Measurements from ENCODE around the gene JOSD1.

JOSD1 gene

DNA sequence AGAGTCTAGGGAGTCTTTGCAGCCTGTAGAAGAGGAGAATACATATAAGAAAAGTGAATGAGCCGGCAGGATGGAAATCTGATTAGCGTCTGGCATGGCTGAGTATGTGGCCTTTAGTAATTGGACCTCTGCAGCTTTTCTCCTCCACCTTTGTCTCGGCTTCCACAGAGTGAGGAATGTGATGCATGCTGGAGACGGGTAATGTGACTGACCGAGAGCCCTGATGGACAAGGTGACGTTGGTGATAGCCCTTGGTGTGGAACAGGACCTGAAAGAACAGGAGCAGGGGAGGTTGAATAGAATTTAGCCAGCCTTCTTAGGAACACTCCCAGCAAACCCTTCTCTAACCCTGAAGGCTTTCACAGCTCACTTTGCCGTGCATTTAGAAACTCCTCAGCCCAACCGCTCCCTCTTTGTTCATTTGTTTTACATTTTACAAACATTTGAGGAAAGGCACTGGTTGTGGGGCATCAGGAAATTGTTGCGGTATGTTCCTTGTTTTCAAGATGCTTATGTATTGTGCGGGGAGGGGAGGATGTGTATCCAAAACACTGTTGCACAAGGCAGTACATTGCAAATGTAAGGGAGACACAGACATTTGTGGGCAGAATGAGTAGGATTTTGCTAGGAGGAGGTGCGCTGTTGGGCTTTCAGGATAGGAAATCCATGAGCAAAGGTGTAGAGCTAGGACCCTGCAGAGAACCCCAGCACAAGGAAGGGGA is 11.9 kb upstream of the JOSD1 start:
- DNase-seq: no peak

DNA sequence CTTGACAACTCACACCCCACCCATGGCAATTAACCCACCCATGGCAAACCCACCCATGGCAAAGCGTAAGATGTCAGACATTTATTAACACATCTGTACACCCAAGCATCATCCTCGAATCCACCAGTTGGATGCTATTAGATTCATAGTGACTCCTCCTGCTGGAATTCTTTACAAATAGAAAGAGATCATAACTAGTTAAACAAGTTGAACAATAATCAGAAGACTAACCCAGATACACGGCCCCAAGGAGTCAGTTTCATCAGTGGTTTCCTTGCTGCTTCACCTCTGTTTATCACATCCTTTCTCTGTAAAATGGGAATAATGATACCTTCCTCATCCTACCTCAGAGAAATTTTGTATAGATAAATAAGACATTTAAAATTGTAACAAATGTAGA is 10.1 kb upstream of the JOSD1 start:
- no peak for DNase-seq

DNA sequence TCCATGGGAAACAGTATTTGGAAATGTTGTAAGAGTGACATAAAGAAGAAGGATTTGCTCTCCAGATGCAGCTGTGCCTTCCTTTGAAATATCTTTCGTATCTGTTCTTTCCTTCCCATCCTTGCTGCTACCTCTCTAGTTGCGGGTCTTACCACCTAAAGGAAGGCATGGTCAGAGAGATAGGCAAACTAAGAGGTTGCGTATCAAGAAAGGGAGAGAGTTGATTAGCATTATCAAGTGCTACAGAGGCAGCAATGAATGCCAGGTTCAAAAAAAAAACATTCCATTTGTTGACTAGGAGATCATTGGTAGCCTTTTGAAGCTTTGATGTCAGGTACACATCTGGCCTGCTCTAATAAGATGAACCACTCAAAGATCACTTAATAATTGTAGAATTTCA is 9.6 kb upstream of the JOSD1 start:
- no peak for DNase-seq

DNA sequence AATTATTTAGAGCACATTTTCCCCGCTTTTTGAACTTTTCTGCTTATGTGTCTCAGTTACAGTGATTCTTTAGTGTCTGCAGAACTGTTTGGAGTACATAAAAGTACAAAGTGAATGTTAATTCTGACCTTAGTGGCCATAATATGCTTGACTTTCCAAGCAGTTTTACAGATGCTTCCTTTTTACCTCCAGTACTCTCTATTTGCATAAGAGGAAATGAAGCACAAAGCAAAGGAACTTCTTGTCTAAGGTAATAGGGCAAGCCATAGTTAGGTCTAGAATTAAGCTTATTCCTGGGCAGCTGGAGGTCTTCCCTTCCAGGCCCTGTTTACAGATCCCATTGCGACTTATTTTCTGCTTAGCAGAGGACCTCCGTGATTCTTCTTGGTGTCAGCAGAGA is 8.6 kb upstream of the JOSD1 start:
- no peak for DNase-seq

DNA sequence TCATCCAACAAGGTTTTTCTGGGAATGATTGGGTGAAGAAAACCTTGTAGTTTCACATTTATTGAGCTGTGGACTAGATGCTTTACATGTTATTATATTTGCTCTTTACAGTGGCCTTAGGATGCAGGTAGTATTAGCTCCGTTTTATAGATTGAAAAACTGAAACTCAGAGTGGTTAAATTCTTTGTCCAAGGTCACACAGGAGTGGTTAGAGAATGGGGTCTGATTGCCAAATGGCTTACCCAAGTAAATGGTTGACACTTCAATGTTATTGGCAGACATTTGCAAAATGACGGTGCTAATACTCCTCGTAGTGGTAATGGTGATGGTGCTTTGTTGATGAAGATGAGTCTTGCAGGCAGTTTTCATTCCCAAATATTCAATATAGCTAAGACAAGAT is 7.2 kb upstream of the JOSD1 start:
- DNase-seq: no peak

DNA sequence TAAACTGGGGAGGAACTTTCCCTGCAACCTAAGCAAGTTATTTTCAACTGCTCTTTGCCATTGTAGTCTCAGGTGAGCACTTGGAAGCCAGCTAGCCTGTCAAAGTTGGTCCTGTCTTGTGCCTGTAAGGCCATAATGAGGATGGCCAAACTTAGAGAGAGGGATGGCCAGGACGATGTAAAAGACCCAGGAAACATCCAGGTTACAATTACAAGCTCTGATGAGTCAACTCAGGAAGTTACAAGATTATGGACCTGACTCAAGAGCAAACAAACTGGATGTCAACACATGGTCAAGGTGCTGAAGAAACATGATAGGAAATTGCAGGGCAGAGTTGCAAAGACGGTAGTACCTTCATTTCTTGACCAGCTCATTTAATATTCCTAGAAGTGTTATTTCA is 6.6 kb upstream of the JOSD1 start:
- DNase-seq: no peak

DNA sequence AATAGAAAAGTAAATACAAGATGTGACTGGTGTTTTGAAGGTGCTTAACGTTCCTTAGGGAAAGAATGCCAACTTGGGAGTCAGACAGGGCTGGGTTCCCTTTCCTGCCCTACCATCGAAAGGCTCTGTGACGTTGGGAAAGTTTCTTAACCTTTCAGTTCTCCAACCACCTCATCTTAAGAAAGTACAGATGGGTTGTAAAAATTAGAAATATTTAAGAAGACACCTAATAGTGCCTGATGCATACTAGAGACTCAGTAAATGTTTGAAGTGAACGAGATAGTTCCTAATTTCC is 6.1 kb upstream of the JOSD1 start:
- no peak for DNase-seq

DNA sequence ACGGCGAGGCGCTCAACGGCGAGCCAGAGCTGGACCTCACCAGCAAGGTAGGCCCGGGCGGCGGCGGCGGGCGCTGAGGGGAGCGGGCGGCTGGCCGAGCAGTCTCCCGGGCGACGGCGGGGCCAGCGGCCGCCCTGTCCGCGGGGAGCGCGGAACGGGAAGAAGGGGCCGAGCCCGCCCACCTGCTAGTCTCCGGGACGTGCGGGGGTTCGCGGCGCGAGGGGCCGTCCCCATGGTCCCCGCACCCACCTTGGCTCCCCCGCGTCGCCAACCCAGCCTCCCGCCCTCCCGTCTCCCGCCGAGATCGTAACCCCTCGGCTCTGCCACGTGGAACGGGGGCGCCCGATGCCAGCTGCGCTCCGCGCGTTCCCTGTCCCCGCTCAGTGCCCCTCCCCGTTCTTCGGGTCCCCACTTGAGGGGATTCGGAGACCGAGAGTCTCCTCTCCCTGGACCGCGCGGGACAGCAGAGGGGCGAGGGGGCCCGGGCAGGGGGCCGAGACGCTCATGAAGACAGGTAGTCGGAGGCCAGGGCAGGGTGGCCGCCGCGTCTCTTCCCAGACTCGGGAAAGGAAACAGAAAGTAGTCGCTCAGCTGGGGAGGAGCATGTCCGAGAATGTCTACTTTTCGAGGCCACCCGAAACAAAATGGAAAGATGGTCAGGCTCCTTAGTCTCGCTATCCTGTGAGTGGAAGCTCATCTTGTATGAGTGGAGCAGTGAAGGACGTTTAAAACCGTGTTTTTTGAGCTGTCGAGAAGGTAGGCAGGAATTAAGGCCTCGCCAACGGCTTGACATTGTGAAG is 5.6 kb upstream of the JOSD1 start:
- DNase-seq: peak in 3 of 5 experiments; percentile 14 to 33 (median 23)

DNA sequence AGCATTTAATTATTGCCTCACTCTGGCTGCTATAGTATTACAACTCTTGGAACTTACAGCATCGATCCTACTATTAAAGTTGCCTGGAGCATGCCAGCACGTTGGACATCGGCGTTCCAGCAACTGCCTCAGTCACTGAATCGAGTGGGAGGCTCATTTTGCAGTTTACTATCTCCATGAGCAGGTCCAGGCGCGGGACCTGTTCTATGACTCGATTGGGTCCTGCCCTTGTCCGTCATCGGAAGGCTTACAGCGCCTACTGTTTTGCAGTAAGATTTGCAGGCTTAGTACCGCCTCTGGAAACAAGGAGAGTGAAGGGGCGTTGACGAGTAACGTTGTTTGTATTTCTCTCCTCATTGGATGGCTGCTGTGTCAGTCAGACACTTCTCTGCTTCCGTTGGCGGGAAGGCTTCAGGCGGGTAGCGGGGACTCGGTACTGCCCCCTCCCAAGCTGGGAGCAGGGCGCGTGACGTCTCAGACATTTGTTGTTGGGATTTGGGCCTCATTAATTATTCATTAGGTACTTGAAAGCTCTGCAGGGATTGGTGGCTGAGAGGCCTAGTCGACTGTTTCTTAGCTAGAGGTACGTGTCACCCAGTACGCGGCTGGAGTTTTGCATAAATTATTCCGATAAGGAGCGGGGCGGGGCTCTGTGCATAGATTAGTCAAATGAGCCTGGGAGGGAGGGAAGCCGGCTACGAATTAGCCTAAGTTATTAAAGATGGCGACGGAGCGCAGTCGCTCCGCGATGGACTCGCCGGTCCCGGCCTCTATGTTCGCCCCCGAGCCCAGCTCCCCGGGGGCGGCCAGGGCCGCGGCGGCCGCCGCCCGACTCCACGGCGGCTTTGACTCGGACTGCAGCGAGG is 4.7 kb upstream of the JOSD1 start, which contains the start of gene GTPBP1:
Gene GTPBP1 (plus strand): TSS at position 710 of the 866 bp plus-strand sequence. CDS start 12 bp downstream, at position 722.
- peak; percentile 83 to 100 (median 96) for DNase-seq

DNA sequence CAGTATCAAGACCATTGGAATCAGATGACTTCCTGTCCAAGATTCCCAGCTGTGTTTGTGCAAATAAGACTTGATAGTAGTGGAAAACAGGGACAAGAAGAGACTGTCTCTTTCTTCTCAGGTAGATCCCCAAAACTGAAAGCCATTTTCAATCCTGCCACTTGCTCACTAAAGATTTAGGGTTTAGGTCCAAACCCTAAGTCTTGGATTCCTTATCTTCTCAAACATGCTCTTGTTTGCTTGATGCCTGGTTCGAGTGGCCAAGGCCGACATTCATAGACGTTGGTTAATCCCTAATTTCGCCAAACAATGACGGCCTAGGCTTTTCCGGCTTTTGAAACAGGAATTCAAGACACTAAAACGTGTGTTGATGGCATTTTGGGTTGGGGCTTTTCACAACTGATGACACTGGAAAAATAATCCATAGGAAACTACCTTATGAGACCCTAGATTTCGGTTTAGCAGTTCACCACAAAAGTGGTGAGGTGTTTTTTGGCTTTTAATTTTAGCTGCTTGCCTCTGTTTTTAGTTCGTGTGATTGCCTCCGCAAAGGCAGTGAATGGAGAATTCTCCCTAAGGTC is 4.0 kb upstream of the JOSD1 start:
- DNase-seq: no peak

DNA sequence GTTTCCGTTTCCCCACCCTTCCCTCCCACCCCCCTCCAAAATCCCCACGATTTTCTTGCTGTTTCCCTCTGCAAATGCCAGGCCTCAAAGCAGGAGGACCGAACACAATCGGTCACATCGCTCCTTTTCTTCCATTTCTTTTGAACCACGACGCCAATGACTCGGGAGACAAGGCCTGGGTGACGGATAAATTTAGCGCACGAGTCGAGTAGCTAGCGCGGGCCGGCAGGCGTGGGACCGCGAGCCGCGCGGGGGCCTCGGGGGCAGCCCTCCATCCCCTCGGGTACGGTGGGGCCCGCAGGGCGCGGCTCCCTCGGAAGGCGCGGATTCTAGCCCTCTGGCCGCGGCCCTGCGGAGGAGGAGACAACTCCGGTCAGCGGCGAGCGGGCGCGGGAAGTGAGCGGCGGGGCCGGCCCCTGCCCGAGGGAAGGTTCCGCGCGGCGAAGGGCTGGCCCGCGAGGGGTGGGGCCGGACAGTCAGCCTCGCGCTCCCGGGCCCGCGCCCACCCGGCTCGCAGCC is 414 bp downstream of the JOSD1 start:
- DNase-seq: peak in 1 of 5 experiments; percentile 60

DNA sequence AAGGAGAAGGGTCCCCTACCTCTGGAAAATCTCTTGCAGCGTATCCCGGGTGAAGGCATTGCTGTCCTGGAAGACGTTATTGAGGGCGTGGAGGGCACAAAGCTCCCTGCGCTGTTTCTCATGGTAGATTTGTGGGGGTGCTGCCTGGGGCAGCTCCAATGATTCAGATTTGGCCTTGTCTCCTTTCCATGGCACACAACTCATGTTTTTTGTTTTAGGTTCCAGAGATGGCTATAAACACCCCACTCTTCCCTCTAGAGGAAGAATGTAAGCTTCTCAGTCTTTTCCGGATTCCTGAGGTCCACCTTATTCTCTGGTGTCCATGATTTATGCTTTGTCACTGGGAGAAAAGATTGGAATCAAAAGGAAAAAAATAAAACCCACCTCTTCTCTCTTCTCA is 959 bp downstream of the JOSD1 start:
- no peak for DNase-seq

DNA sequence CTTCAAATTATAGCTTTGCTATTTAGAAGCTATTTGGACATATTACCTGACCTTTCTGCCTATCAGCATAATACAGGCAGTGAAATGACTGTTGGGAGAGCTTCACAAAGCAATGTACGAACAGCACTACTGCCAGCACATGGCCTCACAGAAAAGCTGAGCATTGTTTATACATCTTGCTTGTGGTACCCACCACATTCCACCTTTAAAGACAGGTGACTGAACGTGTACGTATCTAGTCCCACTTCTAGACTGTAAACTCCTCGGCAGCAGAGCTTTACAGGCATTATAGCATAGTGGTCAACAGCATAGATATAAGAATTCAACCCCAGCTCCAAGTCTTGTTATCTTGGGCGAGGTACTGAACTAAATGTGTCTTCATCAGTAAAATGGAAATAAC is 1.6 kb downstream of the JOSD1 start:
- DNase-seq: peak in 1 of 5 experiments; percentile 13

DNA sequence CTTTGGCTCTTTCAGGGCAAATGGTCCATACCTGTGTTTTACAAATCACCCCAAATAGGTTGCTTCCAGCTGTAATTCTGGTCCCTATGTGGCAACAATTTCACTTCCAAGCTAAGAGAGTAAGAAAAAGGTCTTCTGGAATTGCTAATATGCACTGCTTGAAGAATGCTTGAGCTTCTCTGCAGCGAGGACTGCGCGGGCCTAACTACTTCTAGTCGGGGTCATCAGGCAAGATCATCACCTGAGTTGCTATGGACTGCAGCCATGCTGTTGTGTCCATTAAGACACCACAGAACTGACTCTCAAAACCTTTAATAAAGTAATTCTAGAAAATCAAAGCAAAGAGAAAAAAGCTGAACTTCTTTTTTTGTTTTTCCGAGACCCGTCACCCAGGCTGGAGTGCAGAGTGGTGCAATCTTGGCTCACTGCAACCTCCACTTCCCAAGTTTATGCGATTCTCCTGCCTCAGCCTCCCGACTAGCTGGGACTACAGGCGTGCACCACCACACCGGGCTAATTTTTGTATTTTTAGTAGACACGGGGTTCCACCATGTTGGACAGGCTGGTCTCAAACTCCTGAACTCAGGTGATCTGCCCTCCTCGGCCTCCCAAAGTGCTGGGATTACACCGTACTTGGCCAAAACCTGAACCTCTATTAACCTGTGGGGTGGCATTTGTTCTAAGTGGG is 2.2 kb downstream of the JOSD1 start:
- no peak for DNase-seq

DNA sequence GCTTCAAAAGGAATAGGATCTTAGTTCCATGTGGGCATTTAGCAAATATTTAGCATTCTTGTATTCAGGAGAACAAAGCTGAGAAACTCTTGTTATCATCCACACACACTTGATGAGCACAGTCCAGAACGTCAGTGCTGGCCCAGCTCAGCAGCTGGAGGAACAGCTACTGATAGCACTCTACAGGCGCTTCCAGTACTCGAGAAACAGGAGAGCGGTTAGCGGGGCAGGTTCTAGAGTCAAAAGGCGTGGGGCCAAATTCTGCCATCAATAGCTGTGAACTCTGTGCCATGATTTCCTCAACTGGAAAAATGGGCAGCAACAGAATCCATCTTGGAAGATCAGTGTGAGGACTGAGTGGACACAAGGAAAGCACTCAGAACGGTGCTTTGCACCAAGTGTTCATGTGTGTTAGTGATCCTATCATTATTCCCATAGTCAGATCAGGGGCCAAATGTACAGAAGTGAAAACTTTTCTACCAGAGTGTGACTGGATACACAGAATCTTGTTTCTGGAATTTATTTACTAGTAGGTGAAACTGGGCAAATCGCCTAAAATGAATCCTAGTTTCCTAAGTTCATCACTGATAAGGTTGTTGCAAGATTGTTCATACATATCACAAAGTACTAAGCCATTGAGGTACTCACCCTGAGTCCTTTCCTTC is 3.2 kb downstream of the JOSD1 start:
- peak in 1 of 5 experiments; percentile 13 for DNase-seq

DNA sequence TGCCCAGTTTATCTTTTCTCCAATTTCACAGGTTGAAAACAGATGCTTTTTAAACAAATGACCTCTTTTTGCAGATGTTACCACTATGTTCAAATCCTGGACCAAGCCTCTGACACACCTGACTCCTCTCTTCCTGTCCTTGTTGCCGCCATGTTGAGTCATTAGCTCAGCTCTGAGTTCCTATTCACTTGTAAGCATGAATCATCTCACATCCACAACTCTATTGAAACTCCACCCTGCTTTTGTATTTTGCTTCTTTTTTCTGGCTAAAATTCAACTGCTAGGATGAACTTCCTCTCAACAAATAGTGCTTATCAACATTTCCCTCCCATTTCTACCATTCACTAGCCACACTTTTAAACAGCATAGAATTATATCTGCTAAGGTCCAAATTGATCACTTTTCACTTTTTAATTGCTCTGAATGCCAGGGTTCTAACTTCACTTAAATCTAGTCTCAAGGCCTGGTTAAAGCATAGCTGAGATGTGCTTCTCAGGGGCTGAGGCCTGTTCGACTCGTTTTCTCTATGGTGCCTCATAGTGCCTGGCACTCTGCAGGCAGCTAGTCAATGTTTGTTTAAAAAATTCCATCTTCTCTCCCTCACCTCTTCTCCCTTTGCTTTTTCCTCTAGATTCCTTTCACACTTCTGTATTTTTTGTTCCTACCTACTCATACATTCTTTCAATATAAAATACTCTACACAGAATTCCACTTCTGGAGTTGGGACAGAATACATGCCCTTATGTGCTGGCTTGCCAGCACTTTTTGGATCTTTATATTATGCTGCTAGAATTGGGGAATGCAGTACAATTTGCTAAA is 3.9 kb downstream of the JOSD1 start:
- DNase-seq: peak in 1 of 5 experiments; percentile 70

DNA sequence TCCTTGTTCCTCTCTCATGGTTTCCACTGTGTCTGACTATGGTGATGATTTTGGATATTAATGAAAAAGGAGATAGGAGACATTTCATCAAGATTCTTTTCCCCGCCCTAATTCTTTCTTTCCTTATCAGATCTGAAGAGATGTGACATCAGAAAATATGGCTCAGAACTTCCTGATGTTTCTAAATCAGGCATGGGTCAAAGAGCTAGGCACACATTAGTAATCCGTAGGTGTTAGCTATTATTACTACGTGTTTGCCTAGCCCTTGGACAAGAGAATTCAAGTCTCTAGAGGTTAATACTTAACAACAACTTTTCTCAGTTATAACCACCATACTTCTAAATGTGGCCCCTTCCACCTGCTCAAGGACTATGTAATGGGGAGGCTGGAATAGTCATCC is 5.8 kb downstream of the JOSD1 start:
- DNase-seq: no peak

DNA sequence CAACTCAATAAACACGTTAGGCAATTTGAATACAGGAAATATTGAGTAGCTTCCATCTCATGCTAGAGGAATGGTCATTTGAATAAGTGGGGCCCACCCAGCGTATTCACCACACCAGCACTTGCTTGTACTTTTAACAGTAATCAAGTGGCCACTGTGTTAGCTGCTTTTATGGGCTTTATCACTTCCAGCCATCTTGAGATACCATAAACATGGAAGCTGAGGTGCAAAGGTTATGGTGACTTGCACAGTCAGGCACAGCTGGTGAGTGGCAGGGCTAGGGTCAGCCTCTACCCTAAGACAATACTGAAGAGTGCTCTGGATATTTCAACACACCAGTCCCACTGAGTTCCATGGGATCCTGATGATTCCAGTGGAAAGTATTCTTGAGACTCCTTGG is 6.7 kb downstream of the JOSD1 start:
- DNase-seq: no peak

DNA sequence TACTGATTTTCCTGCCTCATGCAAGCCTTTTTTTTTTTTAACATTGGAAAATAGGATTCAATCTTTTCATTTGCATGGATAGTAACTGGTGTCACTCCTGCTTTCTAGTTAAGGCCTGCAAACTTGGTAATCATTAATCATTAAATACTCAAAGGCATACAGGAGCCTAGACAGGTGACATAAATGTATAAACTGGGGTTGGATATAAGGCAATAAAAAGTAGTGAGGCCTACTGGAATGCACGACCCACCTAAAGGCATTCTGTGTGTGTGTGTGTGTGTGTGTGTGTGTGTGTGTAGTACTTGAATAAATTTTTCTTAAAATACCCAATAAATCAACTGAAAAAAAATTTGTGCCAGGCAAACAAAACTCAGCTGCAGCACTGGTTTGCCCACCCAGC is 11.1 kb downstream of the JOSD1 start:
- DNase-seq: no peak

DNA sequence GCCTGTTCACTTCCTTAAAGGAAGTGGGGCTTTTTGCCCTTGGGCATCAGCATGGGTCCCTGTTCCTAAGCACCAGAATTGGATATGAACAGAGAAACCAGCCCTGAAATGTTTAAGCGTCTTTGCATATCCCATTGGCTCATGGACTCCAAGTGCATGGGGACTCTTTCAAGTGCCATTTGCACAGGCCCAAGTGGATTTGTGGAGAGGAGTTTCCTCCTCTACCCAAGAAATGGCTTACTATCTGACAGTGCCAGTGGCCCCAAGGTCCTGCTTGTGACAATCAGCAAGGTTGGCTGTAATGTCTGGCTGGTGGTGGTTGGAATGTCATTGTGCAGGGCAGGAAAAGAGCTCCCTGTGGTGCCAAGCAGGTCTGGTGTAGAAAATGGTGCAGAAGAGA is 15.0 kb downstream of the JOSD1 start:
- DNase-seq: no peak

DNA sequence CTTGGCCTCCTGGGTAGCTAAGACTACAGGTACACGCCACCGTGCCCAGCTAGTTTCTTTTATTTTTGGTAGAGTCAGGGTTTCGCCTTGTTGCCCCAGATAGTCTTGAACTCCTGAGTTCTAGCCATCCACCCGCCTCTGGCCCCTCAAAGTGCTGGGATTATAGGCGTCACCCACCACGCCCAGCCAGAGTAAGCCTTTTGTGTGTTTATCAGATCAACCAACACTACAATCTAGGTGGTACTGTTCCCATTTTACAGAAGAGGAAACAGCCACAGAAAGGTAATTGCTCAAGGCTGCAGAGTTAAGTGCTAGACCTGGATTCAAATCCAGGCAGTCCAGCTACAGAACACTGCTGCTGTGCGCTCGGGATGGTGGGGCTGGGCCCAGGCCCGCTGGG is 15.8 kb downstream of the JOSD1 start:
- no peak for DNase-seq
